GM21515 (cell line): Measurements from ENCODE around the gene NLRP8.
"Not testable (repeated sequence)": the region's sequence is repeated elsewhere in the genome, so short reads cannot be mapped to it uniquely, and the experiment has no call there.

Experiments
- ATAC-seq: cut with Tn5 transposase; IDR thresholded peaks from one replicate; pipeline ENCODE4 v1.9.1; 2021; ENCODE audit not compliant: unreplicated experiment

The NLRP8 gene

GRCh38 chr19:55962186-55962585, 14.6 kb downstream of the NLRP8 start:
- ATAC-seq: no peak

- no peak for ATAC-seq
These were observed 26.4 kb downstream of the NLRP8 start for GRCh38 chr19:55973982-55974381.

DNA sequence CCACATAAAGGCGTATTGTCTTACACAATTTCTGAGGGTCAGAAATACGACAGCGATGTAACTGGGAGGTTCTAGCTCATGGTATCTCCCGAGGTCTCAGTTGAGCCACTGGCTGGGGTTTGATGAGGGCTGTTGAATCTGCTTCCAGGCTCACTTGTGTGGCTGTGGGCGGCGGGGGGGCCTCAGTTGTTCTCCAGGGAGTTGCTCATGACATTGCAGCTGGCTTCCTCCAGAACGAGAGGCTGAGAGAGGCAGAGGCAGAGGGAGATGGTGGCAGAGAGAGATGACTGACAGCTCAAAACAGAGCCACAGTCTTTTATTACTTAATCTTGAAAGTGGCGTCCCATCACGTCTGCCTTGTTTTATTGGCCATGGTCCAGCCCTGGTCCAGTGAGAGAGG, 32.8 kb downstream of the NLRP8 start:
- ATAC-seq: no peak

- no peak for ATAC-seq
These were observed 37.6 kb downstream of the NLRP8 start for GRCh38 chr19:55985254-55985653.

DNA sequence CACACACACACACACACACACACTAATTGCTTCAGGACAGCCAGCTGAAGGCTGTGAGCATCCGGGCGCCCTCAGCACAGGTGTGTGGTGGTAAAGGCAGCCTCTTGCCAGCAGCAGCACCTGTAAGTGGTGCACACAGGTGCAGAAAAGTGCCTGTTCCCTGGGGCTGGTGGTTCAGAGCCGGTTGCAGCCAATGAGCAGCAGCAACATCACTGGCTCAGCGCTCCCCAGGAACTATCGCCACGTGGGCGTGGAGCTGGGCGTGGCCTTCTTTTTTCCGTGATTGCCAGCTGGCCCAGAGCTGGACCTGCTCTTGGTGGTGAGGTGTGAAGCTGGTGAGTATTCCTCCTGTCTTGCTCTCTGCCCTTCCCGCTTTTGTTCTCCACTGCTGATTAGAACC, 38.9 kb downstream of the NLRP8 start, which contains the start of gene NLRP5:
NLRP5 (plus strand) TSS at position 289 of the 400 bp plus-strand sequence.
- no peak for ATAC-seq

- ATAC-seq: no peak
These were observed 43.2 kb downstream of the NLRP8 start for GRCh38 chr19:55990831-55991230.

DNA sequence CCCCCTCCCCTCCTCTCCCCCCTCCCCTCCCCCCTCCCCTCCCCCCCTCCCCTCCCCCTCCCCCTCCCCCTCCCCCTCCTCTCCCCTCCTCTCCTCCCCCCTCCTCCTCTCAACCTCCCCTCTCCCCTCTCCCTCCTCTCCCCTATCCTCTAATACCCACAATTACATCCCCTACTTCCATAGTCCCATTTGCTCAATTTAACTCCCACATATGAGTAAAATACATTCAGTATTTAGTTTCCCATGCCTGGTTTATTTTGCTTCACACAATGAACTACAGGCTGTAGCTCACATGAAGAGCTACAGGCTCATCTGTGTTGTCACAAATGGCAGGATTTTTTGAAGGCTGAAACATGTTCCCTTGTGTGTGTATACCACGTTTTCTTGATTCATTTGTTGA, 45.9 kb downstream of the NLRP8 start:
- ATAC-seq: no peak

DNA sequence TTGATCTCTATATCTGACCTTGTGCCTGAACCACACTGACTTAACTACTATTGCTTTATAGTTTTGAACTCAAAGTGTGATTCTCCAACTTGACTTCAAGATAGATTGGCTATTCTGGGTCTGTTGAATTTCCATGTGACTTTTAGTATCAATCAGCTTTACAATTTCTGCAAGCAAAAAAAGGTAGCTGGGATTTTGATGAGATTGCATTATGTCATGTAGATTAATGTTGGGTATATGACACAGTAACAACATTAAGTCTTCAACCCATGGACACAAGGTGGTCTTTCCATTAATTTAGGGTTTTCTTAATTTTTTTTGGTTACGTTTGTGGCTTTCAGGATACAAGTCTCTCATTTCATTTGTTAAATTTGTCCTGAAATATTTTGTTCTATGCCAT, 67.1 kb downstream of the NLRP8 start:
- no peak for ATAC-seq

DNA sequence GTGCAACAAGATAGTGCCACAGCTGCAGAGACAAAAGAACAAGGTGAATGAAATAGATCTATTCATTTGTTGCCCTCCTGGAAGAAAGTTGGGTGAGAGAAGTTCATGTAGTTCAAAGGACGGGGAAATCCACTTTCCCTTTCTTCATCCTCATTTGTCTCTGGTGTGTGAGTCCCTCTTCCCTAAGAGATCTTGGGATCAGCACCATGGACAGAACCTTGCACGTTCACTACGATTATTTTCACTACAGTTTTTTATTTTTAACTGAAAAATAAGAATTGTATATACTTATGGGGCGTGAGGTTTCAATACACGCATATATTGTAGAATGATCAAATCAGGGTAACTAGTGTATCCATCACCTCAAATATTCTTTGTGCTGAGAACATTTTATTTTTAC, 68.1 kb downstream of the NLRP8 start:
- ATAC-seq: no peak

GRCh38 chr19:56019325-56019724, 71.7 kb downstream of the NLRP8 start:
- not testable (repeated sequence) for ATAC-seq

DNA sequence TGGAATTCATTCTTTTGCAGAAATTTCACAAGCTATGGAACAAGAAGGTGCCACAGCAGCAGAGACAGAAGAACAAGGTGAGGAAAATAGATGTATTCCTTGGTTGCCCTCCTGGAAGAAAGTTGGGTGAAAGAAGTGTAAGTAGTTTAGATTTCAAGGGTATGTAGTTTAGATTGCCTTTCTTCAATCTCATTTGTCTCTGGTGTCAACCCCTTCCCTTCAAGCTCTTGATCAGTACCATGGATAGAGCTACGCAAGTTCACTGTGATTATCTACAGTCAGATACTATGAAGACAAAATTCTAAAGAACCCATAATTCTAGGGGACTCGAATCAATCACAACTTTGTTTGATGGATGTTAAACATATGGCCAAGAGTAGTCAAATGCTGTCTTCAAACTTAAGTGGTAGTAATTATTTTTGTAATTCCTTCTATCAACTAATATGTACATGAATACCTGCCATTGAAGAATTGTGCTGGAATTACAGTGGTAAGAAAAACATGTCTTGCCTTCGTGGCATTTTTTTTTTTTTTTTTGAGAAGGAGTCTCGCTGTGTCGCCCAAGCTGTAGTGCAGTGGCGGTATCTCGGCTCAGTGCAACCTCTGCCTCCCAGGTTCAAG, 72.8 kb downstream of the NLRP8 start:
- not testable (repeated sequence) for ATAC-seq

- ATAC-seq: no peak
These were observed 79.1 kb downstream of the NLRP8 start for GRCh38 chr19:56026769-56027168.
